HG02763 (cell line): Measurements from ENCODE around the gene ZNF536.

Source experiments
- ATAC-seq: cut with Tn5 transposase; IDR thresholded peaks from one replicate; pipeline ENCODE4 v1.9.1; 2021; ENCODE audit warnings: mild to moderate bottlenecking, moderate library complexity; ENCODE audit not compliant: unreplicated experiment

ZNF536 gene

GRCh38 chr19:30555075-30555790 is 183.0 kb downstream of the ZNF536 start:
- no peak for ATAC-seq

DNA sequence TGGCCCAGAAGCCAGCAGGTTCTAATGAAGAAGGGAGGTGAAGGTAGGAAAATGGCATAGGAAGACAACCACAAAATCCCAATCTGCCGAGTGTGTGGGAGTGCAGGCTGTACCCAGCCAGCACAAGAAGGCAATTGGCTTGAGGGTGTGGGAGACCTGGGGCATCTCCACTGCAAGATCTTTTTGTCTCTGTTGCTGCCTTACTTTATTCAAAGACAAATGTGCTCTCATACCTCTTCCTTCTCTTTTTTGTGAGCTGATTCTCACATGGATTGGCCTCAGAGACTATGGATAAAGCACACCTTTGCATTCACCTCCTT is 183.6 kb downstream of the ZNF536 start:
- ATAC-seq, result no peak

GRCh38 chr19:30556230-30556711 is 184.1 kb downstream of the ZNF536 start:
- ATAC-seq, result no peak

GRCh38 chr19:30557212-30557611 is 185.0 kb downstream of the ZNF536 start:
- ATAC-seq, result no peak

GRCh38 chr19:30557927-30558557 is 185.9 kb downstream of the ZNF536 start:
- no peak for ATAC-seq

DNA sequence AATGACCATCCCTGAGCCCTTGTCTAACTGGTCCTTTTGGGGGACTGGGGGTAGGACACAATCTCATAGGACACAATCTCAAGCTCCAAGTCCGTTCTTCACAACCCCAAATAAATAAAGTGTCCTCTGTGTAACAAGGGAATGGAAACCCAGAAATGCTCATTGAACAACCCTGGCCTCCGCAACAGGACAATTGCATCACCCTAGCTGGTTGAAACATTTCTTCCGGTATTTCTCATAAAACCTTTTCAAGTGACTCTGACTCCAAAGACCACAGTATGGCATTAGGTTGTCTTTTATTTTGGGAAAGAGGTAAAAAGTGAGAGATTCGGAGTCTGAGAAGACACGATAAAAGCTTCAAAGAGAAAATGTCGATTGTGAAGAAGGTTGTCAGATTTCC is 186.6 kb downstream of the ZNF536 start:
- ATAC-seq, result no peak

DNA sequence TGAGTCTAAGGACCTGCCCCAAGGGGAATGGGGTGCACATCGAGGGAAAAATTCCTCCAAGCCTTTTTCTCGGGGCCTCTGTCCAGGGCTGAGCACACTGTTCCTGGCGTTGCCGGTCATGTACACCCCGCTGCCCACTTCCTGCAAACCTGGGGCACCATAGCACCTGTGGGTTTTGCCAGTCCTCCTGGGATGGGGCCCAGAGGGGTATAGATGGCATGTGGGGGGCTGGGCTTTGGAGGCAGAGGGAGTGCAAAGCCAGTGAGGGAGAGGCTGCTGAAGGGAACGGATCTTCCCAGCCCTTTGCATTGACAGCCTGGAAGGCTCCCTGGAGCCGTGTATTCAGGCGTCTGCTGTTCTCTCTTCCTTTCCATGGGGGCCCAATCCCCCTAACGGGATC is 187.3 kb downstream of the ZNF536 start:
- ATAC-seq, result no peak

GRCh38 chr19:30562981-30563380 is 190.8 kb downstream of the ZNF536 start:
- ATAC-seq, result no peak

DNA sequence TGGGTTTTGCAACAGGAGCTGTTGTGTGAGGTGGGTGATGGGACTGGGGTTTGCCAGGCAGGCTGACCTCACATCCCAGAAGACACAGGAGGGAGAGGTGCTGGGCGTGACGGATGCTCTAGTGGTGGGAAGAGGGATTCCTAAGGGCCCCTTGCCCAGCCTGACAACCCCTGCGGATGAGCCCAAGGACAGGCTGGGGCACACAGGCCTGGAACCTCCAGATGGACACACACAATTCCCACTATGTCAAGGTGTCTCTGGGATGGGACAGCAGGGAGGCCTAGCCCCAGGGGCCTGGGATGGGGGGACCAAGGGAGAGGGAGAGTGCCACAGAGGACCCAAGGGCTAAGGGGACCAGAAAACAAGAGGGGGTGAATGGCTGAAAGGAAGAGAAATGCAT is 191.5 kb downstream of the ZNF536 start:
- ATAC-seq, result no peak

DNA sequence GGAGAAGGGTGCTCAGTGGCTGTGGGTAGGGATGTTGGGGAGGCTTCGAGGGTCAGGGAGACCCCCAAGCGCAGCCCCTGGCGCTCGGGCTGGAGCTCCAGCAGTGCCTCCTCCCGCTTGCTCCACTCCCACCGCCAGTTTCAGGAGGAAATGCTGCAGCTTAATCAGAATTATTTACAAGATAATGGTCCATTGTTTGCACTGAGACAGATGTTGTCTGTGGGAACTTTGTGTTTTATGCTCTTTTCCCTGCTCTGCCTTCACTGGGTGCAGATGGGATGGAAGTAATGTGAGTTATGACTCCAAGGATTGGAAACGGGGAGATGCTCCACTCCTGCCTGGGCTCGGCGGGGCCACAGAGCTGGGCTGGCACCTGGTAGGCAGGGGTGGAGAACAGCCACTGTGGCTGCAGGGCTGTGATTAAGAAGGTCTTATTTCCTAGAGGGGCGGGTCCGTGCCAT is 192.4 kb downstream of the ZNF536 start:
- no peak for ATAC-seq

GRCh38 chr19:30565636-30566035 is 193.5 kb downstream of the ZNF536 start:
- ATAC-seq, result no peak

DNA sequence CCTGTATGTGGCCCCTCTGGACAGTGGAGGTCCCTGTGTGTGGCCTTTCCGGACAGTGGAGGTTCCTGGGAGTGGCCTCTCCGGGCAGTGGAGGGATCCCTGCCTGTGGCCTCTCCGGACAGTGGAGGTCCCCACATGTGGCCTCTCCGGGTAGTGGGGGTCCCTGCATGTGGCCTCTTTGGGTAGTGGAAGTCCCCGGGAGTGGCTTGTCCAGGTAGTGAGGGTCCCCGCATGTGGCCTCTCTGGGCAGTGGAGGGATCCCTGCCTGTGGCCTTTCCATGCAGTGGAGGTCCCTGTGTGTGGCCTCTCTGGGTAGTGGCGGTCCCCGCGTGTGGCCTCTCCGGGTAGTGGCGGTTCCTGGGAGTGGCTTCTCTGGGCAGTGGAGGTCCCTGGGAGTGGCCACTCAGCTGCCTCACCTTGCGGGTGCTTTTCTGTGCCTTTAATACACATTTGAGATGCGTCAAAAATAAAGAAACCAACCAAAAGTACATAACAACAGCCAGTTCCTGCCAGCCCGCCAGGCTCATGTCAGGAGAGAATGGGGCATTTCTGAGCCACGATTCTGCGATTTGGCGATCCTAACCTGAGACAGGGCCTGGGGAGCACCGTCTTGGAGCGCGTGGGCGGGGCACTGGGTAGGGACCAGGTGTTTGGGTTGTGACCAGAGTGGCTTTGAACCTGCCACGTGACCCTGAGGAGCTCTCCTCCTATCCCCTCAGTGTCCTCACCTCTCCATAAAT is 194.7 kb downstream of the ZNF536 start:
- no peak for ATAC-seq

DNA sequence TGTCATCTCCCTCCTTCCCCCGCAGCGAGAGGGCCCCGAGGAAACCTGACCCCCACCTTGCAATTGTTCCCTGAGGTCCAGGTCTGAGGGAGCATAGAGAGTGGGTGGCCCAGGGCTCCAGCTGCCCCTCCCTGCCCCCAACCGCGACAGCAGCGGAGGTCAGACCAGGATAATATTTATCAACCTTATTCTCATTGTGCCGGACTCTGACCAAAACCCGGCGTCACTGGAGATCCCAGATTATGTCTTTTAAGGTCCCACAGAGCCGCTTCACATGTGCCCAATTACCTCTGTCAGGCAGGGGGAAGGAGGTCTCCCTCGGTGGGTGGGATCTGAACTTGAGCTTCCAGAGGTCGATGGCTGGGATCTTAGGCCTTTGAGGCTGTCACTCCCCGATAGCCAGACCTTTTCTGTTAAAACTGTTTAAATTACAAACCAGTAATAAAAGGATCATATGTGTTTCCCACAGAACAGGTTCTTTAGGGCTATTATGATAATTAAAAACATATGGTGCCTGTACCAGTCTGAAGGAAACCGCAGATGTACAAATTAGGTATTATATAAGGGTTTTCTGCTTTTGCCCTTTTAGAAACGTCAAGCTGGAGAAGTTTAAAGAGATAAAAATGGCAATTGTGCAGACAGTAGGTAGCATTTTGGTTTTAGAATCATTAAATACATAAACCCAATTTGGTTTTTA is 195.5 kb downstream of the ZNF536 start:
- ATAC-seq, result no peak

DNA sequence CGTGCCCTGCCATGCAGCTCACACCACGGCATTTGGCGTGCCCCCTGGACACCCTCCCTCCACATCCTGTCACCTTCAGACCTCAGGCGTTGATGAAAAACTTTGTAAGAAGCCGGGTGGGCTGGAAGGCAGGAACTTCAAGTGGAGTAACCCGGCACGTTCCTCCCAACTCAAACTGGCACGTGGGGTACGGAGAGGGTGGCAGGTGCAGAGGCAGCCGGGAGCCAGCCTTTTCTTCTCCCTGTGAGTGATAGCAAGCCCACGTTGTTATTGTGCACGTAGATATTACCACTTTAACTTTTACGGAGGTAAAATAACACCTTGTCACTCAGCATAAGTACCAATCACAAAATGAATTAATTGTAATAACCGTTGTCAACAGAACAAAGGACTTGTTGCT is 198.0 kb downstream of the ZNF536 start:
- ATAC-seq, result no peak

- no peak for ATAC-seq
Observed at GRCh38 chr19:30577551-30578105, 205.4 kb downstream of the ZNF536 start.

DNA sequence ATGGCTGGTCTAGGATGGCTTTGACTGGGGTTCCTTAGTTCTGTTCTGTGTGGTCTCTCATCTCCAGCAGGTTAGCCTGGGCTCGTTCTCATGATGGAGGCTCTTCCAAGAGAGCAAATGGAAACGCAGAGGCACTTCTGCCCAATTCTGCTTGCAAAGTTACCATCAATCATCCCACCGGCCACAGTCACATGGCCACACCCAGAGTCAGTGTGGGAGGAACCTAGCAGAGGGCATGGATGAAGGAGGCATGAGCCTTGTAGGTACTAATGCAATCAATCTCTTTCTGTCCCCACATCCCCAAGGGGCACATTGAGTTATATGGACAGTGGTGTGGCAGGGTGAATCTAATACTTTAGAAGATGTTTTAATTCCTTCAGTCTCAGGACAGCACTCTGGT is 207.2 kb downstream of the ZNF536 start:
- ATAC-seq, result no peak

- no peak for ATAC-seq
Observed at GRCh38 chr19:30580673-30581072, 208.5 kb downstream of the ZNF536 start.

- ATAC-seq, result no peak
Observed at GRCh38 chr19:30584090-30584489, 211.9 kb downstream of the ZNF536 start.

DNA sequence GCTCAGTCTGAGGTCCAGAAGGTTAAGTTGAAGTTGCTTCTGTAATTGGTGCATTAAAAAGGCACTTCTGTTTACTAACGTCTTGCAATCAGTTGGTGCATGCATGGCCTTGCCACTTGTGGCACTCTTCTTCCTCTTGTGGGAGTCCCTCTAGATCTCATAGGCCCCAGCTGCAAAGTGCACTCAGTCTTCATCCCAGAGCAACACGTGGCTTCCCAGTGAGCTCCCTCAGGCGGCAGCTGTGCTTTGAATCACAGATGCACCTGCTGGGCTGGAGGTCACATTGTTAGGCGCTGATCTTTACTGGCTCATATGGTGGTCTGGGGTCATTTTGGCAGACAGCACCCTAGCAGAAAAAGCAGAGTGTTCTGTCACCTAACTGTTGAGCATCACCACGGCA is 215.7 kb downstream of the ZNF536 start:
- no peak for ATAC-seq

DNA sequence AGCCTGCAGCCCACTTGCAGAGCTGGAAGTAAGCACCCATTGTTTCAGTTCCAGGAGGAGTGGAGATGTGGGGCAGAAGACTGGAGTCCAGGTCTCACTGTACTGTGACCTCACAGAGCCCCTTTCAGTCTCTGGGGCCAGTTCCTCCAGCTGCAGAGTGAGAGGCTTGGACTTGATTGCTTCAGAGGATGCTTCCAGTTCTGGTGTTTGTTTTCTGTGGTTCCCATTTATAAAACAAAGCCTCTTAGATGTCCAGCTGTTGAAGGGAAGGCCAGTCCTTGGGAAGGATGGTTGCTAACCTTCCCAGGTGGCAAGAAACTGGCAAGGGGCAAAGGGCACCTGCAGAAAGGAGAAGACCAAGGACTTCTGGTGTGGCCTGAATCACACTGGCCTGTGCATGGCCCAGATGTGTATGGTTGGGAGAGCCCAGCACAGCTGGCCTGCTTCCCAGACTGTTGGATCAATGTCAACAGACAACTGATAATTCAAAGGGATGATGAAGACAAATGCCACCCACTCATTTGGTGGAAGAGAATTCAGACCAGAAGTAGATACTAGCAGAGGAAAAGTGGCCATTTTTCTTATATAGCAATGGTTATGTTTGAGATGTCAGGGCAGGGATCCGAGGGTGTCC is 218.5 kb downstream of the ZNF536 start:
- no peak for ATAC-seq

DNA sequence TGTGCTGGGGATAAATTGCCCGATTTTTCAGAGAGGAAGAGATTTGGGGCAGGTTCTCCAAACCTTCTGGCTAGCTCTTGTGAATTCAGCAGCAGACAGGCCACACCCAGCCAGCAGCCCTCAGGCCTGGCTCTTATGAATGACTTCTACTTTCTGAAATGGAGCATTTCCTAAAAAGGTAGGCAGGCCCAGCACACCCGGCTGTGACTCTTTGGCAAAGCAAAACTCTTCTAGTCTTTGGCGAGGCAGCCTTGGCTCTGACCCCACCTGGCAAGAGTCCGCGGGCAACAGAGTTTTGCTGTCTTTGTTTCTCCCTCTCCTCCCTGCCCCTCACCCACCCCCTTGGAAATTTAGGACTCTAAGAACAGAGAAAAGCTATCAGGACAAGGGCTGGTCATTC is 221.2 kb downstream of the ZNF536 start:
- no peak for ATAC-seq
